Measurements from ENCODE around the gene IL3.

The IL3 gene

GRCh38 chr5:132060501-132061161 is at the start of gene IL3:
Gene IL3, plus strand, starts transcription at chr5:132060655. Its CDS starts 52 bp downstream, at chr5:132060707.
- no peak for DNase-seq

GRCh38 chr5:132010989-132011621 is 49.4 kb upstream of the IL3 start:
- no peak for DNase-seq

- no peak for DNase-seq
These were observed 48.7 kb upstream of the IL3 start, which contains the start of gene ACSL6 for GRCh38 chr5:132011622-132012343. Gene ACSL6, minus strand, starts transcription at chr5:132011658. Its CDS starts 105 bp downstream, at chr5:132011553.

GRCh38 chr5:132012371-132013005 is 48.0 kb upstream of the IL3 start:
- DNase-seq, result no peak

- DNase-seq, result no peak
These were observed 47.3 kb upstream of the IL3 start for GRCh38 chr5:132013006-132013689.

GRCh38 chr5:132013711-132014110 is 46.7 kb upstream of the IL3 start:
- DNase-seq, result no peak

GRCh38 chr5:132016721-132017250 is 43.7 kb upstream of the IL3 start:
- DNase-seq, result no peak

GRCh38 chr5:132017316-132017715 is 43.1 kb upstream of the IL3 start:
- no peak for DNase-seq

GRCh38 chr5:132017738-132018625 is 42.5 kb upstream of the IL3 start:
- no peak for DNase-seq

GRCh38 chr5:132019337-132019736 is 41.1 kb upstream of the IL3 start:
- DNase-seq, result no peak

- no peak for DNase-seq
These were observed 40.4 kb upstream of the IL3 start for GRCh38 chr5:132019857-132020555.

- no peak for DNase-seq
These were observed 39.7 kb upstream of the IL3 start for GRCh38 chr5:132020568-132021339.

- no peak for DNase-seq
These were observed 38.8 kb upstream of the IL3 start for GRCh38 chr5:132021654-132022053.

GRCh38 chr5:132022737-132023136 is 37.7 kb upstream of the IL3 start:
- no peak for DNase-seq

- no peak for DNase-seq
These were observed 37.0 kb upstream of the IL3 start for GRCh38 chr5:132023258-132024116.

- no peak for DNase-seq
These were observed 36.4 kb upstream of the IL3 start for GRCh38 chr5:132024117-132024435.

- DNase-seq, result no peak
These were observed 35.6 kb upstream of the IL3 start for GRCh38 chr5:132024789-132025402.

- DNase-seq, result no peak
These were observed 35.0 kb upstream of the IL3 start for GRCh38 chr5:132025403-132025971.
